ENCODE data around the gene CFAP45.

The CFAP45 gene

GRCh38 chr1:159897962-159898361 lies 2.0 kb downstream of the CFAP45 start:
- Histone ChIP-seq H3K4me1 (ENCODE audit: insufficient read depth, poor library complexity, severe bottlenecking) (peaks cover 7% of the 10 kb centered on the region), H3K27me3 (ENCODE audit: insufficient read depth, poor library complexity, severe bottlenecking) (no peaks in the 10 kb centered on the region), H3K9me3 (ENCODE audit: severe bottlenecking) (no peaks in the 10 kb centered on the region), H3K36me3 (ENCODE audit: low read depth) (no peaks in the 10 kb centered on the region), H3K27ac (ENCODE audit: poor library complexity, severe bottlenecking) (no peak overlapping the region), H3K4me3 (ENCODE audit: severe bottlenecking) (no peak overlapping the region)
- DNase-seq (ENCODE audit: low spot score) (no peak), ATAC-seq (ENCODE audit: low read depth) (no peak)
- TF ChIP-seq CTCF (IDR thresholded peaks at IDR 0.05; ENCODE audit: poor library complexity, severe bottlenecking) = no peak

GRCh38 chr1:159896546-159896930 lies 3.4 kb downstream of the CFAP45 start:
- Histone ChIP-seq H3K27ac (ENCODE audit: poor library complexity, severe bottlenecking) (no peak overlapping the region), H3K9me3 (ENCODE audit: severe bottlenecking) (no peaks in the 10 kb centered on the region), H3K4me1 (ENCODE audit: insufficient read depth, poor library complexity, severe bottlenecking) (peaks cover 7% of the 10 kb centered on the region), H3K27me3 (ENCODE audit: insufficient read depth, poor library complexity, severe bottlenecking) (no peaks in the 10 kb centered on the region), H3K36me3 (ENCODE audit: low read depth) (no peaks in the 10 kb centered on the region), H3K4me3 (ENCODE audit: severe bottlenecking) (no peak overlapping the region)
- ATAC-seq (ENCODE audit: low read depth) (no peak), DNase-seq (ENCODE audit: low spot score) (no peak)
- TF ChIP-seq CTCF (IDR thresholded peaks at IDR 0.05; ENCODE audit: poor library complexity, severe bottlenecking) = no peak

- Histone ChIP-seq H3K27ac (ENCODE audit: poor library complexity, severe bottlenecking) (no peak overlapping the region), H3K4me1 (ENCODE audit: insufficient read depth, poor library complexity, severe bottlenecking) (peaks cover 11% of the 10 kb centered on the region), H3K9me3 (ENCODE audit: severe bottlenecking) (no peaks in the 10 kb centered on the region), H3K4me3 (ENCODE audit: severe bottlenecking) (no peak overlapping the region), H3K27me3 (ENCODE audit: insufficient read depth, poor library complexity, severe bottlenecking) (no peaks in the 10 kb centered on the region), H3K36me3 (ENCODE audit: low read depth) (no peaks in the 10 kb centered on the region)
- no peak for TF ChIP-seq CTCF (IDR thresholded peaks at IDR 0.05; ENCODE audit: poor library complexity, severe bottlenecking)
- no peak for ATAC-seq (ENCODE audit: low read depth)
- peak; percentile 4 for DNase-seq (ENCODE audit: low spot score)
Observed at GRCh38 chr1:159895836-159896545, 4.0 kb downstream of the CFAP45 start.

GRCh38 chr1:159895286-159895685 lies 4.7 kb downstream of the CFAP45 start:
- DNase-seq (ENCODE audit: low spot score) (peak; percentile 3), ATAC-seq (ENCODE audit: low read depth) (no peak)
- H3K36me3 ChIP-seq (ENCODE audit: low read depth) = no peaks in the 10 kb centered on the region
- TF ChIP-seq CTCF (IDR thresholded peaks at IDR 0.05; ENCODE audit: poor library complexity, severe bottlenecking) = no peak
- H3K9me3 ChIP-seq (ENCODE audit: severe bottlenecking) = no peaks in the 10 kb centered on the region
- no peak overlapping the region for H3K27ac ChIP-seq (ENCODE audit: poor library complexity, severe bottlenecking)
- H3K27me3 ChIP-seq (ENCODE audit: insufficient read depth, poor library complexity, severe bottlenecking) = no peaks in the 10 kb centered on the region
- peaks cover 8% of the 10 kb centered on the region for H3K4me1 ChIP-seq (ENCODE audit: insufficient read depth, poor library complexity, severe bottlenecking)
- H3K4me3 ChIP-seq (ENCODE audit: severe bottlenecking) = no peak overlapping the region

- H3K4me3 ChIP-seq (ENCODE audit: severe bottlenecking) = no peak overlapping the region
- no peak overlapping the region for H3K27ac ChIP-seq (ENCODE audit: poor library complexity, severe bottlenecking)
- no peaks in the 10 kb centered on the region for H3K9me3 ChIP-seq (ENCODE audit: severe bottlenecking)
- no peak for ATAC-seq (ENCODE audit: low read depth)
- no peaks in the 10 kb centered on the region for H3K36me3 ChIP-seq (ENCODE audit: low read depth)
- peaks cover 19% of the 10 kb centered on the region for H3K4me1 ChIP-seq (ENCODE audit: insufficient read depth, poor library complexity, severe bottlenecking)
- H3K27me3 ChIP-seq (ENCODE audit: insufficient read depth, poor library complexity, severe bottlenecking) = no peaks in the 10 kb centered on the region
- TF ChIP-seq CTCF (IDR thresholded peaks at IDR 0.05; ENCODE audit: poor library complexity, severe bottlenecking) = peak; percentile 55
- DNase-seq (ENCODE audit: low spot score) = no peak
Observed at GRCh38 chr1:159892944-159893343, 7.0 kb downstream of the CFAP45 start.

All from RWPE2 (cell line).